Esophagus squamous epithelium (tissue), 5 donors: Measurements from ENCODE around the gene MRPL40. TPM values are rescaled to one million over a fixed set of nuclear protein-coding genes. Genes with fewer than 3 reads are reported as not detected.

Experiments used
- DNase-seq: peaks from one replicate; lab custom pipeline; 2025; lab: John Stamatoyannopoulos, UW
- H3K27ac ChIP-seq, 4 donors: fragments of 200-600 bp; sonication (generic); one replicate each; pipeline ENCODE4 v1.5.1; 2016 to 2019; ENCODE audit warnings: mild to moderate bottlenecking in 1 of 4
- H3K27me3 ChIP-seq, 4 donors: fragments of 200-600 bp; sonication (generic); 1 replicate in 3 of 4; 2 replicates in 1 of 4; pipeline versions ENCODE4 v1.5.1 to v1.6.0; 2017 to 2021; ENCODE audit warnings: antibody characterized with exemption in 1 of 4
- H3K36me3 ChIP-seq, 3 donors: fragments of 200-600 bp; sonication (generic); one replicate each; pipeline ENCODE4 v1.5.1; 2016 to 2019
- H3K4me1 ChIP-seq, 3 donors: fragments of 200-600 bp; sonication (generic); one replicate each; pipeline ENCODE4 v1.5.1; 2017 to 2019
- H3K4me3 ChIP-seq, 4 donors: fragments of 200-600 bp; sonication (generic); 1 replicate in 3 of 4; 2 replicates in 1 of 4; pipeline ENCODE4 v1.5.1; 2016 to 2019; ENCODE audit warnings: mild to moderate bottlenecking in 2 of 4, moderate library complexity in 1 of 4
- H3K9me3 ChIP-seq, 3 donors: fragments of 200-600 bp; sonication (generic); one replicate each; pipeline ENCODE4 v1.5.1; 2016 to 2019
- POLR2A ChIP-seq, 4 donors: fragments of 450-650 bp; IDR thresholded peaks; one replicate each; pipeline ENCODE4 v1.6.1; 2017; ENCODE audit warnings: antibody characterized with exemption in 4 of 4, mild to moderate bottlenecking in 4 of 4, moderate library complexity in 3 of 4
- WGBS, 2 donors: methylation state at CpG; one replicate each; pipeline ENCODE4 v1.1.5; 2018; 5-methylcytosine and 5-hydroxymethylcytosine counted together
- intact Hi-C: fragments of 100-400 bp; cut with DNase I; formaldehyde crosslinking; loops from one replicate; pipeline ENCODE4 v1.15.0; 2022
- total RNA-seq, 4 donors: library from RNA; depleted of rRNA; stranded (reverse); fragments of >200 nt; gene quantifications; one replicate each; pipeline ENCODE4 v1.1.0, GENCODE V29; 2016
- TF ChIP-seq, protein P1 (sequence below), 6 experiments: fragments of 450-650 bp in 4 of 6; fragments of 200-600 bp in 2 of 6; sonication (generic) in 2 of 6; IDR thresholded peaks; one replicate each; pipeline ENCODE4 v1.5.1; 2016 to 2019; ENCODE audit warnings: antibody characterized with exemption in 6 of 6, mild to moderate bottlenecking in 4 of 6, moderate library complexity in 4 of 6
- donor health status: DM: yes; HTN: yes; CAD: no.

MRPL40 gene
- total RNA-seq, 4 donors from 2014 or later: 14.6 to 25.7 (median 17.5) TPM

DNA sequence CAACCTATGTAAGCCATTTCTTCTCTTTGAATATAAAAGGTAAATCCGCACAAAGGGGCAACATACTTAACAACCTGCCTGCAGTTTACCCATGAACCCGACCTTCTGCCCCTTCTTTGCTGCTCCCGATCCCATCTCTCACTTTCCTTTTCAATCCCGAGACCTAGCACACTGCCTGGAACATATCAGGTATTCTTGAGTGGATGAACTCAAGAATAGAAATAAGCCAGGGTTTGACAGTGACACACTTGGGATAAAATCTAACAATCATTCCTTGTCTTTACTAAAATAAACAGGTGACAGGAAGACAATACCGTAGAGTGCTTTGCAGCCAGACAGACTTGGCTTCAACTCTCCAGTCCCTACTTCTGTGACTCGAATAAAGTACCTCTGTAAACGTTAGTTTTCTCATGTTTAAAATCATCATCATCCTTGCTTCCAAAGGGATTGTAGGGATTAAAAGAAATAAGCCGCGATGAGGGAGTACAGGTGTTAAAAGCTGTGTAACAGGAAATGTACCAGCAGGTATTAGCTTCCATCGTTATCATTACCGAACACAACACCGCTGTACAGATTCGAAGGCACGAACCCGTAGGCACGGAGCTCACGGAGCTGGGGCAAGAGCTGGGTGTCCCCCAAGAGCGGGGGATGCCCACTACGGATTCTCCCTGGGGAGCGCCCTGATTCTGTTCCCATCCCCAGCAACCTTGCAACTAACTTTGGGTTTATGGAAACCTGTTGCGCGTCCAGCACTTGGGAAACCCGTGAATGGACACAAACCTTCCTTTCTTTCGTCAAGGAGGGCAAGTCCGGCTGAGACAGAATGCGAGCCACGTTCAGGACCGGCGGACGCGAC is 45.9 kb downstream of the MRPL40 start:
- H3K9me3 ChIP-seq: no peaks in the 10 kb centered on the region
- H3K36me3 ChIP-seq: peaks cover 6 to 24% (median 9%) of the 10 kb centered on the region in 3 donors
- no peak for TF ChIP-seq POLR2A (IDR thresholded peaks at IDR 0.05)
- TF ChIP-seq, protein P1, sequence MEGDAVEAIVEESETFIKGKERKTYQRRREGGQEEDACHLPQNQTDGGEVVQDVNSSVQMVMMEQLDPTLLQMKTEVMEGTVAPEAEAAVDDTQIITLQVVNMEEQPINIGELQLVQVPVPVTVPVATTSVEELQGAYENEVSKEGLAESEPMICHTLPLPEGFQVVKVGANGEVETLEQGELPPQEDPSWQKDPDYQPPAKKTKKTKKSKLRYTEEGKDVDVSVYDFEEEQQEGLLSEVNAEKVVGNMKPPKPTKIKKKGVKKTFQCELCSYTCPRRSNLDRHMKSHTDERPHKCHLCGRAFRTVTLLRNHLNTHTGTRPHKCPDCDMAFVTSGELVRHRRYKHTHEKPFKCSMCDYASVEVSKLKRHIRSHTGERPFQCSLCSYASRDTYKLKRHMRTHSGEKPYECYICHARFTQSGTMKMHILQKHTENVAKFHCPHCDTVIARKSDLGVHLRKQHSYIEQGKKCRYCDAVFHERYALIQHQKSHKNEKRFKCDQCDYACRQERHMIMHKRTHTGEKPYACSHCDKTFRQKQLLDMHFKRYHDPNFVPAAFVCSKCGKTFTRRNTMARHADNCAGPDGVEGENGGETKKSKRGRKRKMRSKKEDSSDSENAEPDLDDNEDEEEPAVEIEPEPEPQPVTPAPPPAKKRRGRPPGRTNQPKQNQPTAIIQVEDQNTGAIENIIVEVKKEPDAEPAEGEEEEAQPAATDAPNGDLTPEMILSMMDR (IDR thresholded peaks at IDR 0.05): no peak
- H3K4me3 ChIP-seq: peak overlapping the region; percentile 67 to 95 (median 84)
- H3K27ac ChIP-seq: peak overlapping the region; percentile 95 to 99 (median 96)
- DNase-seq: no peak
- intact Hi-C loops: no loop called here
- no peaks in the 10 kb centered on the region for H3K27me3 ChIP-seq
- peaks cover 18 to 61% (median 26%) of the 10 kb centered on the region in 3 donors for H3K4me1 ChIP-seq
- 0 to 1% methylated on average over 15 to 21 of the region's 31 CpGs for WGBS, 2 donors

DNA sequence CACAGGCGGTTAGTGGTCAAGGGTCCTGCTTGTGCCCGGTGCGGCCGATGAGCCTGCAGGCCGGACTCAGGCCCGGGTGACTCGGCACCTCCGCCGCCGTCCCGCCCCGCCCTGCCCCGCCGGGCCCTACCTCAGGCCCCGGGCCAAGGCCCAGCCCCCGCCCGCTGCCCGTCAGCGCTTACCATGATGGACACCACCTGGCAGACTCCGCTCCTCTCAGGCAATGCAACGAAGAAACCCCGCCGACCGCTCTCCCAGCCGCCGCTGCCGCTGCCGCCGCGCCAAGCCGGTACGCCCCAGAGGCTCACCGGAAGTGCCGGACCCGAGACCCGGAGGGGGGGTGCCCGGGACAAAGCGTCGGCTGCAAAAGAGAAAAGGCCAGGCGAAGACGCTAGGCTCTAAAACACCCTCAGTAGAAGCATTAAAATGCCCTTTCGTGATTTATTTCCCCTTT is 46.6 kb downstream of the MRPL40 start, which contains the start of gene UFD1:
Gene UFD1, minus strand, starts transcription at position 293 of the 454 bp plus-strand sequence. Its CDS starts 108 bp downstream, at position 185.
- Histone ChIP-seq H3K36me3 (peaks cover 0 to 18% (median 5%) of the 10 kb centered on the region in 3 donors), H3K27me3 (no peaks in the 10 kb centered on the region), H3K27ac (peak within 1 kb of the TSS; percentile 95 to 99 (median 96)), H3K9me3 (no peaks in the 10 kb centered on the region), H3K4me3 (peak within 1 kb of the TSS; percentile 67 to 95 (median 84)), H3K4me1 (peaks cover 18 to 58% (median 26%) of the 10 kb centered on the region in 3 donors)
- intact Hi-C loops: no loop called here
- peak in 3 of 4 donors; percentile 13 to 55 (median 53) for TF ChIP-seq POLR2A (IDR thresholded peaks at IDR 0.05)
- TF ChIP-seq, protein P1 (IDR thresholded peaks at IDR 0.05): peak in 2 of 6 experiments; percentile 5 to 21
- no peak for DNase-seq
- 0% methylated on average over 6 of the region's 42 CpGs for WGBS, 2 donors

DNA sequence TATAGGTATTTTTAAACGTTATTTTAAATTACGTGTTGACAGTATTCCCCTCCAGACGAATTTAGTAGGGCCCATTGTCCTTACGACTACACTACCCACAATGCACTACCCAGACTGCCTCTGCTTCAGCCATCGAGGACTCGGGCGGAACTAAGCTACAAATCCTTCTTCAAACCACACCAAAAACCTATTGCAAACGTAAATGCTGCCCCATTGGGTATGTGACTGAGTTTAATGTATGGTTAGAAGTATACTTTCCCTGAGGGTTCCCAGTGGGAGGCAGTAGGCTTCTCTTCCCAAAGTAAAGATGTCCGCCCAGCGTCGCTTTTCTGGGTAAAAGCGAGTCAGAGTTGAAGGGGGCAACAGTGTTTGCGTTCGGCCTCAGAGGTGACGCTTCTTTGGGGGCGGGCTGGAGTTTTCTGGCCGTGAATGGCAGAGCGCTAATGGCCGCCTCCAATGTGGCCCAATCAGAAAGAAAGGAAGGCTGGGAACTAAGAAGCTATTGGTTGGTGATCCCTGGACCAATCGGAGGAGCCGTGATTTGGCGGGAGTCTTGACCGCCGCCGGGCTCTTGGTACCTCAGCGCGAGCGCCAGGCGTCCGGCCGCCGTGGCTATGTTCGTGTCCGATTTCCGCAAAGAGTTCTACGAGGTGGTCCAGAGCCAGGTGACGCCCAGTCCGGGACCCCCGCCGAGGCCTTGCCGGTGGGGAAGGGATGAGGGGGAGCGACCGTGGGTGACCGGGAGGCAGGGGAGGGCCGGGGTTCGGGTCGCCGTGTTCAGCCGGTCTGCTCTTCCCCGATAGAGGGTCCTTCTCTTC is 47.2 kb downstream of the MRPL40 start, which contains the start of gene CDC45:
Gene CDC45, plus strand, starts transcription at position 566 of the 818 bp plus-strand sequence. Its CDS starts 49 bp downstream, at position 615.
- peak within 1 kb of the TSS; percentile 67 to 95 (median 84) for H3K4me3 ChIP-seq
- peaks cover 18 to 52% (median 26%) of the 10 kb centered on the region in 3 donors for H3K4me1 ChIP-seq
- no peaks in the 10 kb centered on the region for H3K9me3 ChIP-seq
- TF ChIP-seq POLR2A (IDR thresholded peaks at IDR 0.05): no peak
- TF ChIP-seq, protein P1 (IDR thresholded peaks at IDR 0.05): no peak
- no peaks in the 10 kb centered on the region for H3K27me3 ChIP-seq
- DNase-seq: peak; percentile 74
- whole genome bisulfite sequencing, 2 donors: 0 to 1% methylated on average over 16 to 20 of the region's 50 CpGs
- H3K36me3 ChIP-seq: peaks cover 0 to 11% (median 4%) of the 10 kb centered on the region in 3 donors
- H3K27ac ChIP-seq: peak within 1 kb of the TSS; percentile 95 to 99 (median 96)
- intact Hi-C loops: no loop called here

DNA sequence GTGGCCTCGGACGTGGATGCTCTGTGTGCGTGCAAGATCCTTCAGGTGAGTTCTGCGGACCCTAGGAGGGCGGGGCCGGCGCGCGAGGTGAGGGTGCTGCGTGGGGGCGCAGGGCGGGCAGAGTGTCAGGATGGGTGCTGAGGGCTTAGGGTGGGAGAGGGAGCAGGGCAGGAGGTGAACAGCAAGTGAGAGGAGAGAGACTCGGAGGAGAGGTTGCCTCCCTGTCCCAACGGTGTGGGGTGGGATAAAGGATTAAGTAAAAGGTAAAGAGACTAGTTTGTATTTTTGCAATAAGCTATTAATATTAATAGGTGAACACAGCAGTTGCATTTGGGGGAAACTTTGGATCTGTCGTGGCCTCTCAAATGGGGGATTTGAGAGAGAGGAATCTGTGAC is 47.8 kb downstream of the MRPL40 start:
- no peaks in the 10 kb centered on the region for H3K9me3 ChIP-seq
- 2% methylated on average over 4 to 5 of the region's 15 CpGs for WGBS, 2 donors
- intact Hi-C loops: no loop called here
- H3K27ac ChIP-seq: peak overlapping the region in 2 of 4 donors; percentile 96 to 97
- peaks cover 0 to 5% (median 0%) of the 10 kb centered on the region in 3 donors for H3K36me3 ChIP-seq
- H3K4me1 ChIP-seq: peaks cover 18 to 46% (median 26%) of the 10 kb centered on the region in 3 donors
- H3K27me3 ChIP-seq: no peaks in the 10 kb centered on the region
- peak overlapping the region; percentile 67 to 95 (median 84) for H3K4me3 ChIP-seq
- no peak for TF ChIP-seq POLR2A (IDR thresholded peaks at IDR 0.05)
- TF ChIP-seq, protein P1 (IDR thresholded peaks at IDR 0.05): no peak
- DNase-seq: no peak
